Measurements from ENCODE around the gene FICD.
"Not testable (repeated sequence)": the region's sequence is repeated elsewhere in the genome, so short reads cannot be mapped to it uniquely, and the experiment has no call there.

FICD gene

DNA sequence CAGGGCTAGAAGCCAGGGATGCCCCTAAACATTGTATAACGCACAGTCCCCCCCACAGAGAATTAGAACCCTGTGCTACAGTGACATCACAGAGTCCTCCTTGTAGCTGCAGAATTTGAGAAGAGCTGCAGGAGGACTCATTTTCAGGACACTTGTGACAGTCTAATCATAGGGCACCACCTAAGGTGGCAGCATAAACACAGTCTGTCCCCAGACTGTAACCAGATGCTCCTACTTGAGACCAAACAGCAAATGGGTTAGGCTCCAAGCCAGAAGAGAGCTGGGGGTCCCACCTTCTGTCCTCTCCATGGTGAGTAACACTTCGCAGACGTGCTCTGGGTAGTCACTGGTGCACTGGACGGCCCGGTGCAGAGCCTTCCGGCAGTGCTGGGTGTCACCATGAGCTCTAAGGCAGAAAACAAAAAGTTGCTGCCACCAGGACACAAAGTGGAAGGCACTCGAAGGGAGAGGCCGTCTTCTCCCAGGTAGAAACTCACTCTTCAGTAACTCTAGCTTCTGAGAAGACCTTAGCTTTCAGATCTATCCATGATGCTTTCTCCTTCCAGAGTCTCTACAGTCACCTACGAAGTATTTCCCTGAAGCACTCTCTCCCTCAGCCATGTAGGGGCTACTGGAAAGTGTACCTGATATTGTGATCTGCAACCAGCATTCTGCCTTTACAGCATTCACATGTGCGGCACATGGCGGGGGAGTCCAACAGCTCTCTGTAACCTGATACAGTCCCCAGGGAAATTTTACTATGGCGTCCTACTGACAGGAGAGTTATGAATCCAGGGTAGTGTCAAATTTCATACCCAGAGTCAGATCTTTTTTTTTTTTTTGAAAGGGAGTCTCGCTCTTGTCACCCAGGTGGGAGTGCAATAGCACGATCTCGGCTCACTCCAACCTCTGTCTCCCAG lies 17.1 kb downstream of the FICD start:
- DNase-seq (ENCODE audit: low read depth in 2 of 2, low spot score in 1 of 2) = no peak

GRCh38 chr12:108538146-108538545 lies 23.1 kb downstream of the FICD start:
- DNase-seq (ENCODE audit: low read depth in 2 of 2, low spot score in 1 of 2) = no peak

DNA sequence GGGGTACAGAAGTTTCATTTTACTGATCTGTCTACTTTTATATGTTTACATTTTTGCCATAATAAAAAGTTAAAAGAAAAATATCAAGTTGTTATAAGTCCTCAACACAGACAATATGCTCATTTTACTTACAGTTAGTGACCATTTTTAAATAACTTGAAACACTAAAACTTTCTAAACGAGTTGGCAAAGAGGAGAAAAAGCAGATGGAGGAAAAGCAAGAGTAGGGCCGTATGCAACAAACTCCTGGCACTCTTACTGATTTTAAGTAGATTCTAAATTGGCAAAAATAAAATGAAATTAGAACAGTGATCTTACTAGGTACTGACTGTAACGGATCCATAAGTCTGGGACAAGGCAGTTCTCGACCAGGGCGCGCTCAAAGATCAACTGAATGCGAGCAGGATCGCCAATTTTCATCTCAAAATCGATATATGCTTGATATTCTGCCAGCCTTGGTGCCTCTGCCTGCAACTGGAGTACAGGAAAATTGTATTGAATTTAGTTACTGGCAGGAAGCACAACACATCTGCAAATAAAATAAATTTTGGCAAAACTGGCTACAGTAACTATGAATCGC lies 23.6 kb downstream of the FICD start:
- no peak for DNase-seq (ENCODE audit: low read depth in 2 of 2, low spot score in 1 of 2)

GRCh38 chr12:108542320-108542719 lies 27.2 kb downstream of the FICD start:
- no peak for DNase-seq (ENCODE audit: low read depth in 2 of 2, low spot score in 1 of 2)

- DNase-seq (ENCODE audit: low read depth in 2 of 2, low spot score in 1 of 2) = no peak
These were observed 28.6 kb downstream of the FICD start for GRCh38 chr12:108543652-108544051.

GRCh38 chr12:108547686-108548085 lies 32.6 kb downstream of the FICD start:
- no peak for DNase-seq (ENCODE audit: low read depth in 2 of 2, low spot score in 1 of 2)

- DNase-seq (ENCODE audit: low read depth in 2 of 2, low spot score in 1 of 2) = no peak
These were observed 34.0 kb downstream of the FICD start for GRCh38 chr12:108548954-108549521.

DNA sequence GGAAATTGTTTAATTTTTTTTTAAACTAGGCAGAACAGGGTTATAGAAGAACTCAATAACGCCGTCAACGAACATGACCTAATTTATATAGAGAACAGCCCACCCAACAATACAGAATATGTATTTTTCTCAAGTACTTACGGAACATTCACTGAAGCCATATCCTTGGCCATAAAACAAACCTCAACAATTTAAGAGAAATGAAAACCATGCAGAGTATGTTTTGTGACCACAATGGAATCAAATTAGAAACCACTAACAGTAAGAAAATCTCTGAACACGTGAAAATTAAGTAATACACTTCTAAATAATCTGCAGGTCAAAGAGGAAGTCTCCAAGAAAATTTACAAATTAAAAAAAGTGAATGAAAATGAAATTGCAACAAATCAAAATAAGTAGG lies 36.5 kb downstream of the FICD start:
- no peak for DNase-seq (ENCODE audit: low read depth in 2 of 2, low spot score in 1 of 2)

DNA sequence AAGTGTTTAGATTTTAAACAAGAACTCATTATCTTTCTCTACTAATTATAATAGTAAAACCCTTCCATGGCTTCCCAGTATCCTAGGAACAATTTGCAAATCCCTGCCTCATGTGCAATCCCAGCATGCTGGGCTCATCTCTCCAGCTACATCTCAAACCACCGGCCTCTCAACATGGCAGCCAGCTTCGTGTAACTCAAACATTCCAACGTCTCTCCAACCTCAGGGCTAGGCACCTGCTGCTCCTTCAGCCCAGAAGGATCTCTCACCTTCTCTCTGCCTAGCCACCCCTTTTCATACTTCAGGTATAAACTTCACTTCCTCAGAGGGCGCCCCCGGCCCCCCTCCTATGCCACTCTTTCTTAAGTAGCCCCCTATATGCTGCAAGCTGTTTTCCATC lies 38.7 kb downstream of the FICD start:
- DNase-seq (ENCODE audit: low read depth in 2 of 2, low spot score in 1 of 2) = no peak

GRCh38 chr12:108555383-108555782 lies 40.3 kb downstream of the FICD start:
- DNase-seq (ENCODE audit: low read depth in 2 of 2, low spot score in 1 of 2) = not testable (repeated sequence)

- no peak for DNase-seq (ENCODE audit: low read depth in 2 of 2, low spot score in 1 of 2)
These were observed 44.1 kb downstream of the FICD start for GRCh38 chr12:108559007-108559655.

DNA sequence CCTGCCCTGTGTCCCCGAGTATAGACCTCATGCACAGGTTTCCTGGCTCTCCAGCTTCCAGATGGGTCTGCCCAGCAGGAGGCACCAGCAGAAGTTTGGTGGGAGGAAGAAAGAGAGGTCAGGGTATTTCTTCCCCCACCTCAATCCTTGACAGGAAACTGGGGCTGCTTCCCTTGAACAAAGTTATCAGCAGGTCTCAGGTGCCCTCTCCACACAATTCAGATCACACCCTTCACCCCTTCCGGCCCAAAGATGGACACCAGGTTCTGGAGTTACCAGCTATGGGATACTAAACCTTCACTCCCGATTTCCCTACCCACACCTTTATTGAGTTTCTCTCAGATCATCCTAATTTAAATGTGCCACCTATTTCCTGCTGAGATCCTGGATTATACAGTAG lies 44.7 kb downstream of the FICD start:
- no peak for DNase-seq (ENCODE audit: low read depth in 2 of 2, low spot score in 1 of 2)

DNA sequence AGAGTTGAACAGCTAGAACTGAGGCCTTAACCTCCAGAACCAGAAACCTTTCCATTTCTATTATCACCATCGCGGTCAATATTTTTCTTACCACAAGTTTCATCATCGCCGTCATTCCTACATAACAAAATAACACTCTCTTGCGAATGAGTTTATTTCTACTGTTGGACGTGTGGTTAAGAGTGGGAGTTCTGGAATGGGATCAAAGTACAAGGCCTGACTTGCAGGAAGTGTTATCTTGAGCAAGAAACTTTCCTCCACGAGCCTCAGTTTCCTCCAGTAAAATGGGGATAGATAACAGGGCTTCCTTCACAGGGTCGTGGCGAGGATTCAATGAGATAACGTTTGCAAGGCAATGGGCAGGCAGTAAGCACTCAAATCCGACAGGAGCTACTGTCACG lies 45.2 kb downstream of the FICD start:
- no peak for DNase-seq (ENCODE audit: low read depth in 2 of 2, low spot score in 1 of 2)

DNA sequence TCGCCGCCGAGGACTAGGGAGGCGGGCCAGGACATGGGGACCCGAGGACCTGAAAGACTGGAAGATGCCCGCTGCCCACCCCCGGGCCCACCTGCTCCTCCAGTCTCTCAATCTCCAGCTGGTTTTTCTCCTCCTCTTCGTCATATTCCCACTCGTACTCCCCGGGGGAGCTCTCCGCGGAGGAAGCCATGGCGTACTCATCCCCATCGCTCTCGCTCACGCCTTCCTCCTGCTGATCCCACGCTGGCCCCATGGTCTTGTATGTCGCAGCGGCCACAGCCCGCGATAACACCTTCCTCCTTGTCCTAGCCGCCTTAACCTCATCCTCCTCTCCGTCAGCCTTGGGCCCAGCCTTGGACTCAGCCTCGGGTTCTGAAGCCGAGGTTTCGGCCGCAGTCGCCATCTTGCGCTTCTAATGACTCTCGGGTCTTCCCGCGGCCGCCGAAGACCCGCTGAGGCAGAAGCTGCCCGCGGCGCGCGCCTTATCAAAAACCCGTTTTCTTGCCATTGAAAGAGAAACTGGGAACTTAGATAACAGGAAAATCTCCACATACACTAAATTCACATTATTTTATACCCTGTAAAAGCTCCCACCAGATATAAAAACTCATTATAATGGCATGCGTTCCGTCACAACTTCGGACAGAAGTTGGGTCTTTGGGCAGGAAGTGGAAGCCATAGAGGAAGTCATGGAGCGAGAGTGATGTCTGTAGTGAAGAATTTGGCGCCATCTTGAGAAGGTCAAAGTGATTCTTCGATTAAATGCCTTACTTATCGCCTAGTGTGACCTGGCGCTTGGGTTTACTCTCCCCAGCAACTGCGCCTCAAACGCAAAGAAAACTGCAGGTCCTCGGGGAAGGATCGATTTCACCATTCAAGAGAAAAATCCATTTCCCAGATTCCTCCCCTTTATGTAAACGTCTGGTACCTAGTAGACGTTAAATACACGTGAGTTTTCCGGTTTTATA lies 46.0 kb downstream of the FICD start, which contains the start of gene SART3:
TSS of gene SART3 (minus strand) at position 422 of the 968 bp plus-strand sequence. CDS start at position 403, 19 bp downstream.
- peak; percentile 61 to 65 for DNase-seq (ENCODE audit: low read depth in 2 of 2, low spot score in 1 of 2)

GRCh38 chr12:108561852-108562347 lies 46.8 kb downstream of the FICD start:
- DNase-seq (ENCODE audit: low read depth in 2 of 2, low spot score in 1 of 2) = no peak

DNA sequence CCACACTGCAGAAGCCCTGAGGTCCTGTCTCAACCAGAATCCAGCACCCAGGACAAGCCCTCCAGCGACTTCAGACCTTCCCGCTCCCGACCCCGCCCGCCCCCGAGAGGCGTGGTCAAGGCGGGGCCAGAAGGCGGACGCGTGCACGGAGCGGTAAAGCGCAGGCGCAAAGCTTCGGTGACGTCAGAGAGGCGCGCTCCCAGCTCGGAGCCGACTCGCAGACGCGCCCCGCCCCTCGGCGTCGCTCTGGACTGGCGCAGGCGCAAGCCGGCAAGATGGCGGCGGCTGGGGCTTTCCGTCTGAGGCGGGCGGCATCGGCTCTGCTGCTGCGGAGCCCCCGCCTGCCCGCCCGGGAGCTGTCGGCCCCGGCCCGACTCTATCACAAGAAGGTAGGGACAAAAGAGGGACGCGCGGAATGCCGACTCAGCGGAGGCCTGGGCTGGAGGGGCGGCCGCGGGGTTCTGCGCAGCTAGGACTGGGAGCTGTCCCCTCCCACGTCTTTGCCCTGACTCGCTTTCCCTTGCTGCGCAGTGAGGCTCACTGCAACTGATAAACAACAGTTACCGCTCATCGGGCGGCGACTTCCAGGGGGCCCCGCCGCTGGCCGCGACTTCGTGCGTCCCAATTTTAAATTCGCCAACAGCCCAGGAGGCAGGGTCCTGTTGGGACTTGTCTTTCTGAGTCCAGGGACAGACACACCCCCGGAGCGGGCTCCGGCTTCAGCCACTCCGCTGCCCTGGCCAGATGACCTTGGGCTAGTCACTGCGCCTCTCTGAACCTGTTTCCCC lies 47.5 kb downstream of the FICD start, which contains the start of gene ISCU:
TSS of gene ISCU (plus strand) at position 249 of the 788 bp plus-strand sequence. CDS start at position 276, 27 bp downstream.
- peak; percentile 95 to 99 for DNase-seq (ENCODE audit: low read depth in 2 of 2, low spot score in 1 of 2)

DNA sequence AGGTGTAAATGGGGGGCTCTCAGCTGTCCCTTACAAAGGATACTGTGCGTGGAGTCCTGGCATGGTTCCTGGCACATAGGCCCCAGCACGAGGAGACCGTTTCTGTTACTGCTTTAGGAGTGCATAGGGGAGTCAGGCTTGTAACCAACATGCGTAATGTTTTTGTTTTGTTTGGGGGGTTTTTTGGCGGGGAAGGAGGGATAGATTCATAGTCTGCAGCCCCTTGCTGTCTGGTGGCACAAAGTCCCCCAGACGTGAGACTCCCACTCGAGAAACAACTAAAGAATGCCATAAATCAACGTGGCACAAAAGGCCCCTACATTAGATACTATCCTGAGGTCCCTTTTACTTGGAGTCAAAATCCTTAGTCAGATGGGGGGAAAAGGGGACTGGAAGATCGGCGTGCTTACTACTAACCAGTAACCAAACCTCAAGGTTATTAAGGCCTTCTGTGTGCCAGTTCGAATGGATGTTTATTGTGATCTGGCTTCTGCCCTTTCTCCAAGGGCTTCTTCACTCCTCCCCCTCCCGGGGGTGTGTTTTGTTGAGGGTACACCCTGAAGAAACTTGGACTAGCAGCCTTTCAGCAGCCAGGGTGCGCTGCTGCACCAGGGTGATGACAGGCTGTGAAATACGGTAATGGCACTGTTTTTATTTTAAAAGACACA lies 48.2 kb downstream of the FICD start:
- peak; percentile 73 to 77 for DNase-seq (ENCODE audit: low read depth in 2 of 2, low spot score in 1 of 2)

GRCh38 chr12:108563804-108564151 lies 48.7 kb downstream of the FICD start:
- DNase-seq (ENCODE audit: low read depth in 2 of 2, low spot score in 1 of 2) = no peak

DNA sequence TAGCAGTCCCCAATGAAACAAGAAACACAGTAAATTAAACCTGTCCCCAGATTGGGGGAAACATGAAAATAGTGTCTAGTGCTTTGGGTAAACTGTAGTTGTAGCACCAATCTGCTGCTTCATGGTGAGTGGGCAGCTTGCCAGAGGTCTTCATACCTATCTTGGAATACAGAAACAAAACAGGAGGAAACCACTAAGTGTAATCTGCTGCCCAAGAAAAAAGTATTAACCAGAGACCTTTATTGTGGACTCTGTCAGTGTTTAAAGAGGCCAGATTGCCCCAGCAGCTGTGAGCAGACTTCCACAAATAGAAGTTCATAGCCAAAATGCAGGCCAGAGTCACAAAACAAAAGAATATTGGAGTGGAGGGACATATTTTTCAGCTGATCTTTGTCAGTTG lies 49.6 kb downstream of the FICD start:
- no peak for DNase-seq (ENCODE audit: low read depth in 2 of 2, low spot score in 1 of 2)
